GM18870 (cell line): ENCODE data around the gene RHCG.
"Not testable (repeated sequence)": the region's sequence is repeated elsewhere in the genome, so short reads cannot be mapped to it uniquely, and the experiment has no call there.

Experiments used
- ATAC-seq: cut with Tn5 transposase; IDR thresholded peaks from one replicate; pipeline ENCODE4 v1.9.1; 2021; ENCODE audit warnings: moderate library complexity; ENCODE audit not compliant: unreplicated experiment

RHCG gene

DNA sequence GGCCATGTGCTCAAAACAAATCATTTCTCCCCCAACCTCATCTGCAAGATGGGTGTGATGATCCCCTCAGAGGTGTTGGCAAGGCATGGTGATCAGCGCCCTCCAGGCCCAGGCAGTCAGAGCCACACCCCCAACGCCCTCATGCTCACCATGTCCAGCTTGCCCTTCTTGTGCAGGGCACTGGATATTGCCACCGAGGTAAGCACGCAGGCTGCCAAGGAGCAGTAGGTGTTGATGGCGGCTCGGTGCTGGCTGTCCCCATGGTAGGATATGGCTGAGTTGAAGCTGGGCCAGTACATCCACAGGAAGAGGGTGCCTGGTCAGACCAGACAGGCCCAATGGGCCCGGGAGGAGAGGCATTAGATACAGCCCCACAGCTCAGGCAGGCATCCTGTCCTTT lies 17.2 kb downstream of the RHCG start:
- no peak for ATAC-seq

DNA sequence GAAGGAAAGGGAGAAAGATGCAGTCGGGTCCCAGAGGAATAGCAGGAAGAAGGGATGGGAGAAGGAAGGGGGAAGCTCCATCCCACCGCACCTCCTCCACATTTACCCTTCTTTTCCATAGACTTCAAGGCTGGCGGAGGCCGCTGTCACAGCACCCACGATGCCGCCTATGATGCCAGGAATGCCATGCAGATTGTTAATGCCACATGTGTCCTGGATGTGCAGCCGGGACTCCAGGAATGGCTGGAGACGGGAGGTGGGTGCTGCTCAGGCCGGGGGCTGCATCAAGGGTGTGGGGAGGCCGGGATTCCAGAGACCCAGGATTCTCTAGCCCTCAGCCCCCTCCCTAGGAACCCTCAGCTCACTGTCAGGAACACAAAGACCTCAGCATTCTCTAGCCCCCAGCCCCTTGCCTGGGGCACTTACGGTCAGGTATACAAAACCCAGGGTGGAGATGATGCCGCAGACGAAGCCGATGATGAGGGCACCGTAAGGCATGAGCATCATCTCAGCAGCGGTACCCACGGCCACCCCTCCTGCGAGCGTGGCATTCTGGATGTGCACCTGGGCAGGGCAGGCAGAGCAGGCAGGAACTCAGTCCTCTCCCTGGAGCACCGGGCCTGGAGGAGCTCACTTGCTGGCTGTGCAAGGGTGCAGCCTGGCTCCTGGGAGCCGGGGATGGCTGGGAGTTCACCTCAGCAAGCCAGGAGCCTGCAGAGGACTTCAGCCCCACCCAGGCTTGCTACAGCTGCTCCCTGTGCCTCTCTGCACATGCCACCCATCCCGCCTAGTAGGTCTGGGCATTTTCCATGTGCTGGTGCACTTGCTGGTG lies 18.8 kb downstream of the RHCG start:
- ATAC-seq, result no peak

DNA sequence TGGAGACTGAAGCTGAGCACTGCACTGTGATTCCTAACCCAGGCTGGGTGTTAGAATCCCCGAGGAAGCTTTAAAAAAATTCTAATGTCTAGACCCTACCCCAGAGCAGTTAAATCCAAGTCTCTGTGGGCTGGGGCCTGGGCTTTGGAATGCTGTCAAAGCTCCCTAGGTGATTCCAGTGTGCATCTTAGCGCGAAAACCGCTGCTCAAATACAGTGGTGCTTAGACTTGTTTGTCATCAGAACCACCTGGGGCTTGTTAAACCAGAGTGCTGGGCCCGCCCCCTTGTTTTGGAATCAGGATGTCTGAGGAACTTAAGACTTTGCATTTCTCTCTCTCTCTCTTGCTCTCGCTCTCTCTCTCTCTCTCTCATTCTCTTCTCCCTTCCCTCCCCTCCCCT lies 20.7 kb downstream of the RHCG start:
- ATAC-seq, result no peak

DNA sequence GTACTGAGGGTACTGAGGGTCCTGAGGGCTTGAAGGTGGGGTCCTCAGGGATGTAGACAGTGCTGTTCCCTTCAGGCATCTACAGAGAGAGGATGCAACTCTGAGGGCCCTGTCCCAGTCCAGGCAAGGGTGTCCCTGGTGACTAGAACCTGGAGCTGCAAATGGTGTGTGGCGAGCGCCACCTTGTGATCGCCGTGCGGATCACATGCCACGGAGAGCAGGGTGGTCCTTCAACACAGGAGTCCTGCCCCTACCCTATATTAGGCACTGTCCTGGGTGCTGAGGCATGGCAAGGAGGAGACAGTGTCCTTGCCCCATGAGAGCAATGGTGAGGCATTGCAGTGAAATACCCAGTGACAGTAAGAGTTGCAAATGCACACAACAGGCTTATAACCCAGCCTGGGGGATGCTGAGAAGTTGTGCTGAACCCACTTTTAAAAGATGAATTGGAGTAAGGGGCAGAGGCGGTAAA lies 23.6 kb downstream of the RHCG start:
- ATAC-seq, result no peak

DNA sequence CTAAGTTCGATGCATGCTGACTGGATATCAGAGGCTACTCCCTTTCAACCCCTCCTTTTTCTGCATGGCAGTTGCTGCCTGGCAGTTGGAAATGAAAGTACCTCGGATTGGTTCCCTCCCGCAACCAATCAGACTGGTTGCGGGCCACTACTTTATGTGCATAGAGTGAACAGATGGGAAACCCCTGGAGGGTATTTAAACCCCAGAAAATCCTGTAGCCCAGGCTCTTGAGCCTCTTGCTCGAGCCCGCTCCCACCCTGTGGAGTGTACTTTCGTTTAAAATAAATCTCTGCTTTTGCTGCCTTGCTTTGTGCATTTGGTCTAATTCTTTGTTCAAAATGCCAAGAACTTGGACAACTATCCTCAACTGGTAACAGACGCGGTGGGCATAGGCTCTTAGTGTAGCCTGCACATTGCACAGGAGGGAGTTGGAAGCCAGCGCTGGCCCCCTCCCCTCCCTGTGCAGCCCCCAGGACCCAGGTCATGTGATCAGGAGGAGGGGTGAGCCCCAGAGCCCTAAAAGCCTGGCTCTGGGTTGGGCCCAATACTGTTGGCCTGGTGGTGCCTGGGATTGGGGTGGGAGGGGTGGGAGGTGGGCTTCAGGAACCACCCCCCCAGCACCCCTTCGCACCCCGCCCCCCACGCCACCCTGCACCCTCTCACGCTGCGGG lies 26.8 kb downstream of the RHCG start:
- no peak for ATAC-seq

DNA sequence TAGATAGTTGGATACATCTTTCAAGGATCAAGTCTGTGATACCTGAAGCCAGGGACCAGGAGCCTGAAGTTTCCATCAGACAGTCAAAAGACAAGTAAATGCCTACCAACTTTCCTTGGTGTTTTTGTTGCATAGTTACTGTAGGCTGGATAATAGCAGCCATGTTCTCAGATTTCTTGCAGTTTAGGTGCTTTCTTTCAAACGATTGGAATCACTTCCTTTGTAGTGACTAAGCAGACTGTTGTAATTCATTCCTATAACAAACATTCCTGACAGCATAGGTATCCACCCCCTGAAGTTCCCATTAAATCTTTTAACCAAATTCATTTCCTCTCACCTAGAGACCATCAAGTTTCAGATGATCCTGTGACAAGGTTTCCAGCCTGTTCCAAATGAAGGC lies 27.6 kb downstream of the RHCG start:
- ATAC-seq, result not testable (repeated sequence)

DNA sequence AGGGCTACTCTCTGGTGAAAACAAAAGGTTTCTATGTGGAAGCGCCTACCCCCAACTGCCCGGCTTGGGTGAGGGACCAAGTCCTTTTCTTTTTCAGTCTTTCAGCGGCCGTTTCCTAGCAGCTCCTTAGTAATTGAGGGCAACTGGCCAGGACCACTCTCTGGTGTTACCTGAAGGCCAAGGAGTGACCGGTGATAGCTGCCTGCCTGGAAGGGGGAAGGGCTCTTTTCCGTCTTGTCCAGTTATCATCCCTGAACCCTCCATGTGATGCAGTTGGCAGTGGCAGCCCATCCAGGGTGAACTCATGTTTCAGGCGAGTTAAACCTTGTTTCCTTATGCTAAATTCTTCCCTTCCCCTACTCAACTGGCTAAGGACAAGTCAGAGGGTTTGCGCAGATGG lies 33.3 kb downstream of the RHCG start:
- ATAC-seq, result no peak

DNA sequence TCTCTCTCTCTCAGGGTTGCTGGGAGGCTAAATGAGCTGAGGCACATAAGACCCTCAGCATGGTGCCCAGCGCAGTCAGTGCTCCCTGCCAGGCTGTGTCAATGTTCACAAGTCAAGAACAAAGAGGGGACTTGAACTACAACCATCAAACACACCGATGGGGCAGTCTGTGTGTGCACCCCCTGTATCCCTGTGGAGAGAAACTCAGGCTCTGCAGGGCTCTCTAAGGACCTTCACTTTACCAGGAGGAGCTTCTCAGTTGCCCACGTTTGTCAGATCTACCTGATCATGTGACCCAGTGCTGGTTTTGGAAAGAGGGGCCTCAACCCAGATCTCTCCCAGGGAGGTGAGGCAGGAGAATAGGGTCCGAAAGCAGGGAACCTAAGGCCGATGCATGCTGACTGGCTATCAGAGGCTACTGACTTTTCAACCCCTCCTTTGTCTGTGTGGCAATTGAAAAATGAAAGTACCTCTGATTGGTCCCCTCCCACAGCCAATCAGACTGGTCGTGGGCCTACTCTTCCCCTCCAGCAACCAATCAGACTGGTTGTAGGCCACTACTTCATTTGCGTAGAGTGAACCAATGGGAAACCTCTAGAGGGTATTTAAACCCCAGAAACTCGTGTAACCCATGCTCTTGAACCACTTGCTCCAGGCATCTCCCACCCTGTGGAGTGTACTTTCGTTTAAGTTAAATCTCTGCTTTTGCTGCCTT lies 34.0 kb downstream of the RHCG start:
- ATAC-seq, result no peak

DNA sequence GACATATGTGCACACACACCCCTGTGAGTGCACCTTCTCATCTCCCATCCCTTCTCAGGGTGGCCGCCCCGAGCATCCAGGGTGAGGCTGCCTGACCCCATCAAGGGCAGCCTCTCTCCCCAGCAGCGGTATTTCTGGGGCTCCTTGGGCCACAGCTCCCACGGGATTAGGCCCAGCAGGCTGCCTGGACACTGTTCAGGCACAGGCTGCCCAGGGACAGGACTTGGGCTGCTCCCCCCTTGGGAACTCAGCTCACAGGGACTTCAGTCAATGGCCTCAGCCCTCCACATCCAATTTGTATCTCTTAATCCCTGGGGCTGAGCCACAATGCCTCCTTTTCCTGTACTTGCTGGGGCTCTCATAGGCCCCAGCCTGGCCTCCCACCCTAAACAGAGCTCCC lies 35.0 kb downstream of the RHCG start:
- ATAC-seq, result no peak

DNA sequence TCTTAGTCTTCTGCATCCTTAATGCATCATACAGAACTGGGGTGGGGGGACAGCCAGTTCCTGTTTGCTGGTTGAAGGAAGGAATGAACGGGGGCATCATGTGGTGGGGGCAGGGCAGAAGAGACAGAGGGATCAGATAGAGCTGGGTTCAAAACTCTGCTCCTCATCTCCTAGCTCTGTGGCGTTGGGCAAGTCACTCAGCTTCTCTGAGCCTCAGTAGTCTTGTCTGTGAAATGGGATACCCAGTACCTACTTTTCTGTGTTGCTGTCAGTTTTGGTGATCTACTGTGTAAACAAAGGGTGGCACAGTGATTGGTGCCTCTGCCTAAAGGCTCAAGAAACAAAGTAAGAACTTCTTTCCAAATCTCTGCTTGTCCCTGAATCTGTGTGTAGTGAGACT lies 36.3 kb downstream of the RHCG start:
- ATAC-seq, result no peak

DNA sequence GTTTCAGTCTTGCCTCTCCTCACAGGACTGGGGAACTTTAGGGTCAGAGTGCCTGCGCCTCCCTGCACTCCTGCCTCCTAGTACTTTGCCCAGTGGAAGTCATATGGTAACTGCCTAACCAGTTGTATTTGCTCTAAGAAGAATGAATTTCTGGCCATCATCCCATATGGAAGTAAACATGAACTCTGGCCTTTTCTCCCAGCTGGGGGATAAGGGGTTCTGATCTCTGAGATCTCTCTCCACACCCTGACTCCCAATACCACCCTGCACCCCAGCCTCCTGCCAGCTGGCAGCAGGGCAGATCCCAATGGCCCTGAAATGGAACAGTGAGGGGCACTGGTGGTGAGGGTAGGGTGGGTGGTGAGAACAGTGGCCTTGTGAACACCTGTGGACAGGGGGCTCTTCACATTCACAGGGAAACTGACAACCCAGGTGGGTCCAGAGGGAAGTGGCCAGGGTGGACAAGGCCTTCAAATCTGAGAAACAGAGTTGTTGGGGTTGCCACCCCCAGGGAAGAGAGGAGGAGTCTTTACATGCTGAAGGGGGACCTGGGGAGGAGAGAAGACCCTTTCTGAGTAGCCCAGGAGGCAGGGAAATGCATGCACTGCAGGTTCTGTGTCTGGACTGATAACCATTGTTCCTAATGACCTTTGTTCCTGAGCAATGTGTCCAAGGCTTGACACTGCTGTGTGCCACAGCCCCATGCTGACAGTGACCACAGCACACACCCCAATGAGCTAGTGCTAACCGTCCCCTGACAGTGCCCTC lies 36.9 kb downstream of the RHCG start:
- ATAC-seq, result no peak

DNA sequence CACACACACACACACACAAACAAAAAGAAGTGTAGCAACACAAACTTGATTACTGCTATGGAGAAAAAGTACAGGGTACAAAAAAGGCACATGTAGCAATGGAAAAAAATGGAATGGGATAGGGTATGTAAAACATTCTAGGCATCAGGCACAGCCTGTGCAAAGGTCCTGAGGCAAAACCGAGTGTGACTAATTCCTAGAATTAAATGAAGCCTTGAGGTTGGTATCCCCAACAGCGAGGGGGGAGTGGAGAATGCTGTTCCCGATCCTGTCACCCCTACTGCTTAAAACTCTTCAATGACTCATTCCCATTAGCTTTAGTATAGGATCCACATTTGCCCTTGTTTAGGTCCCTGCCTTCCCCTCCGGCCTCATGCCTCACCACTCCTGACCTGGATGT lies 37.9 kb downstream of the RHCG start:
- no peak for ATAC-seq

DNA sequence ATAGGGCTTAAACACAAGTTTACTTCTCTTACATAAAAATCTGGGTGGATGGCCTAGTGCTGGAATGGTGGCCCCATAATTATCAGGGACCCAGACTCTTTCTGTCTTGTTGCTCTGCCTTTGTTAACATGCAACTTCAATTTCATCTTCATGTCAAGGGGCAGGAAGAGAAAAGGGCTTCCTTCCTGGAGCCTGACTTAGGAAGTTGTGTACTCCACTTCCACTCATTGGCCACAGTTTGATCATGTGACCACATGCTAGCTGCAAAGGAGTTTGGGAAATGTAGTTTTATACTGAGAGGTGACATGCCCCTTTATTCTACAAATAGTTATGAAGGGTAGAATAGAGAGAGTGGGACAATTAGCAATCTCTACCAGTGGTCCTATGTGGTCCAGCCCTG lies 39.3 kb downstream of the RHCG start:
- ATAC-seq, result no peak

DNA sequence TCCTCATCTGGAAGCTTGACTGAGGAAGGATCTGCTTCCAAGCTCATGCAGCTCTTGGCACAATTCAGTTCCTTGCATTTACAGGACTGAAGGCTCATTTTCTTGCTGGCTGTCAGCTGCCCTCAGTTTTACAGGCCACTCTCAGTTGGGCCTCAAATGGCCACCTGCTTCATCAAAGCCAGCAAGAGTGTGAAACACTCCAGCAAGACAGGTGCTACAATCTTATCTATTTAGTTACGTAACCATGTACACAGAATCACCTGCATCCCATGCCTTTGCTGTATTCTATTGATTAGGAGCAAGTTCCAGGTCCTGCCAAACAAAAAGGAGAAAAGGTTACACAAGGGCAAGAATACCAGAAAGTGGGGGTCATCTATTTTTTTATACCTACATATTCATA lies 40.8 kb downstream of the RHCG start:
- ATAC-seq, result no peak

DNA sequence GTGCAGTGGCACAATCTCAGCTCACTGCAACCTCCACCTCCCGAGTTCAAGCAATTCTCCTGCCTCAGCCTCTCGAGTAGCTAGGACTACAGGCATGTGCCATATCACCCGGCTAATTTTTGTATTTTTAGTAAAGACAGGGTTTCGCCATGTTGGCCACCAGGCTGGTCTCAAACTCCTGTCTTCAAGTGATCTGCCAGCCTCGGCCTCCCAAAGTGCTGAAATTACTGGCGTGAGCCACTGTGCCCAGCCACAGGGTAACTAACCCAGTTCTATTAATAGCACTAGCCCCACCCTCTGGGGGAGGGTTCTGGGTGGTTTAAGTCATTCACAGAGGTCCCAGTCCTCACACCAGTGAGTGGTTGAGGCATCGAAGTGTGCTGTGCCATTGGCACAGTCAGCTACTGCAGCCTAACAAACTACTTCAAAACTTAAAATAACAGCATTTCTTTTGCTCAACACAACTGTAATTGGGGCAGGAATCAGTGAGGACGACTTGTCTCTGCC lies 44.0 kb downstream of the RHCG start:
- no peak for ATAC-seq

DNA sequence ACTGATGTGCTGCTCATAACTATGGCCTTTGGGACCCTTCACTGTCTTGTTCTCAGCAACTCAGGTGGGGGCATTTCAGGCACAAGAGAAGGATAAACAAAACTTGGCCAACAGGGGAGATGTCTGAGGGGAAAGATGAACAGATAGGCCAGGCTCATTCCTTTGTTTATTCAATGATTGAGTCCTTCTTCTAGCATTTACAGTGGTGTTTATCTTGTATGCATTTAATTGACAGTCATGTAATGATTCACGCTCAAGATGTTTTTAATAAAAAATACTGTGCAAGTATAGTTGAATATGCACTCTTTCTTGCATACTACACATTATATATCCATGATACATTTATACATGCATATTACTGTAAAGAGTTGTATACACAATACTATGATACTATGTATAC lies 44.5 kb downstream of the RHCG start:
- ATAC-seq, result no peak

DNA sequence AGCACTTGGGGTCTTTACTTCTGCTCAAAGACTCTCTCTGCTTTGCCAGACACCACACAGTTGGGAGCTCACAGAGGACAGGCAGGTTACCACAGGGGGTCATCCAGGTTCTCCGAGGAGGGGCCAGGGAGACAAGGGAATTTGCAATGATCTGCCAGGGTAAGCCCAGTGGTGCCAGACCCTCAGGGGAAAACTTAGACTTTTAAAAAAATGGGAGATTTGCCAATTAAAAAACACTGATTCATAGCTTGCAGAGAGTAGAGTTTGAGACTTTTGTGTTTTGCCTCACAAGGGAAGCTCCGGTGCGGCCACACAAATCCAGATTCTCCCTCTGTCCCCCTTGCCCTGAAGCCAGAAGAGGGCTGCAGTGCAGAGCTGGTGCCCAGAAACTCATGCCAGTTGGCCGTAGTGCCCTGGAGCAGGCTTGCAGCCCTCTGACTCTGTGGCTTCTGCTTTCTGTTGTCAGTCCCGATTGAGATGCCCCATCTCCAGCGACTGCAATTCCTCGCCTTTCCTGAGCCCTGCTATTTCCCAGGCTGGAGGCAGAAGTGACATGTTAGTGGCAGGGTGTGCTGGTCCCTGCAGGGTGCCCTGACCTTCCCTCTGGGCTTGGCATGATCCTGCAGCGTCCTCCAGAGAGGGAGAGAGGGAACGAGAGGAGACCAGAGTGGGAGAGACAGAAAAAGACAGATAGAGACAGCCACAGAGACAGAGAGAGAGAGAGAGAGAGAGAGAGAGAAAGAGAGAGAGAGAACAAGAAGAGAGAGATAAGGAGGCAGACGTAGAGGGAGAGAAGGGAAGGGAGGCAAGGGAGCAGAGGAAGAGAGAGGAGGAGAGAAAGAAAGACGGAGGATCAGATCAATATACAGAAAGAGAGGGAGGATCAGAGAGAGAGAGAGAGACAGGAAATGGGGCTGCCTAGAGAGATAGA lies 46.0 kb downstream of the RHCG start:
- no peak for ATAC-seq

DNA sequence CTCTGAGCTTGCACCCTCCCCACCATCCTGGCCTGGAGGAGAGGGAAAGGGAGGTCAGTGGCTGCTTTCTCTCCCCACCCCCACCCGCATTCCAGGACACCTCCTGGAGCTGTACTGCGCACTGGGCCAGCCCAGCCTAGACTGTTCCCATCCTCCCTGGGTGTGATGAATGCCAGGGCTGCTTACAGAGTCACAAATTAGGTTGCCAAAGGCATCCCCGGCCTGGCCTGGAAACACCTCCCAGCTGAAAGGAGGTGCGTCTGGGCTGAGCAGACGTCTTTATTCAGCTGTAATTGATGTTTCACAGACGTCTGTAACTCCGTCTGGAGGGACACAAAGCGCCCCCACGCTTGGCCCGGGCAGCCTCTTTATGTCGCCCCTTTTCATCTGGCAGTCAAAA lies 47.6 kb downstream of the RHCG start:
- no peak for ATAC-seq

DNA sequence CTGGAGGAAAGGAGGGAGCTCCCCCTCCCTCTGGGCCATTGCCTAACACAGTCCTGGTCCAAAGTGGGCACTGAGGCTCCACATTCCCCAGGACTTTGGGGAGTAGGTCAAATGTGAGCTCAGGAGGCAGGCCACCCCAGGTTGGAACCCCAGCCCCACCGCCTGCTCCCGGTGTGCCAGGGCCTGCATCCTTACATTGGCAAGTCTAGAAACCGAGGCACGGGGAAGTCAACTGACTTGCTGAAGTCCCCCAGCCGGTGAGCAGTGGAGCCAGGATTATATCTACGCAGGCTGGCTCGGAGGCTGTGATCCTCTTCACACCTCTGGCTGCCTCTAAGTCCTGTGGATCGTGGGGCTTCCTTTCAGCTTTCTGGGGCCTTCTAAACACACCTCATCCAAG lies 48.7 kb downstream of the RHCG start:
- no peak for ATAC-seq
